Urothelium cell line (cell line): ENCODE data around the gene MYRIP.

Source experiments
- DNase-seq: peaks from one replicate; pipeline ENCODE4 v3.0.0; 2011; ENCODE audit warnings: low spot score, mixed read lengths
- FAIRE-seq: peaks from 2 replicates; lab custom pipeline; 2011; peaks lifted over from hg19 to GRCh38; lab: Jason Lieb, UNC

Gene MYRIP

DNA sequence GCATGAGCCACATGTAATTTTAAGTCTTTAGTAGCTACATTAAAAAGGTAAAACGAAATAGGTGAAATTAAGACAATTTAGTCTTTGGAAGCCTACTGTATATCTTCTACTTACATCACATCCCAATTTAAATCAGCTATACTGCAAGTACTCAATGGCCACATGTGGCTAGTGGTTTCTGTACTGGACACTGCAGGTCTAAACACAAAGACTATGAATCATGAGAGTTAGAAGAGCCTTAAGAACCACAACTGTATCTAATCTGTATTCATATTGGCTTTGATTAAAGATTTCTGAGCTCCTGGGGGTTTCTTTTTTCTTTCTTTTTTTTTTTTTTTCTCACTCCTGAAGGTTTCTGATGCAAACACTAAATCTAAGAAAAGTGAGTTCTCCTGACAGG lies 497.8 kb downstream of the MYRIP start:
- DNase-seq (no peak), FAIRE-seq (no peak)

- DNase-seq: peak; percentile 21
- FAIRE-seq: no peak
Measured at GRCh38 chr3:40308725-40309417, 499.5 kb downstream of the MYRIP start.

GRCh38 chr3:40309418-40309924 lies 500.1 kb downstream of the MYRIP start, which contains the start of gene EIF1B:
Gene EIF1B, plus strand, starts transcription at chr3:40309707. Its CDS starts 235 bp downstream, at chr3:40309942.
- DNase-seq: peak; percentile 97

More at GRCh38 chr3:40309418-40309924, 500.1 kb downstream of the MYRIP start, which contains the start of gene EIF1B:
- FAIRE-seq: peak; percentile 5
